Stimulated activated CD4-positive, alpha-beta T cell treated with anti-CD3 and anti-CD28 coated beads, Interleukin-2, amount 100 ng/mL, for 4 hours (primary cell): ENCODE measurements around the gene NNMT.

Experiments
- DNase-seq: peaks from one replicate; pipeline ENCODE4 v3.0.0-alpha.2; 2020; ENCODE audit warnings: low read depth

Gene NNMT

DNA sequence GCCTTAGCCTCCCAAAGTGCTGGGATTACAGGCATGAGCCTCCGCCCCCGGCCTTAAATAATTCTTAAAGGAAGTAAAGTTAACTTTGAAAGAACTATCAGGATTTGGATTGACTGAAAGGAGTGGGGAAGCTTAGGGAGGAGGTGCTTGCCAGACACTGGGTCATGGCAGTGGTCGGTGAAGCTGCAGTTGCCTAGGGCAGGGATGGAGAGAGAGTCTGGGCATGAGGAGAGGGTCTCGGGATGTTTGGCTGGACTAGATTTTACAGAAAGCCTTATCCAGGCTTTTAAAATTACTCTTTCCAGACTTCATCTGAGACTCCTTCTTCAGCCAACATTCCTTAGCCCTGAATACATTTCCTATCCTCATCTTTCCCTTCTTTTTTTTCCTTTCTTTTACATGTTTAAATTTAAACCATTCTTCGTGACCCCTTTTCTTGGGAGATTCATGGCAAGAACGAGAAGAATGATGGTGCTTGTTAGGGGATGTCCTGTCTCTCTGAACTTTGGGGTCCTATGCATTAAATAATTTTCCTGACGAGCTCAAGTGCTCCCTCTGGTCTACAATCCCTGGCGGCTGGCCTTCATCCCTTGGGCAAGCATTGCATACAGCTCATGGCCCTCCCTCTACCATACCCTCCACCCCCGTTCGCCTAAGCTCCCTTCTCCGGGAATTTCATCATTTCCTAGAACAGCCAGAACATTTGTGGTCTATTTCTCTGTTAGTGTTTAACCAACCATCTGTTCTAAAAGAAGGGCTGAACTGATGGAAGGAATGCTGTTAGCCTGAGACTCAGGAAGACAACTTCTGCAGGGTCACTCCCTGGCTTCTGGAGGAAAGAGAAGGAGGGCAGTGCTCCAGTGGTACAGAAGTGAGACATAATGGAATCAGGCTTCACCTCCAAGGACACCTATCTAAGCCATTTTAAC is at the start of gene NNMT:
TSS of gene NNMT (plus strand) at position 724 of the 929 bp plus-strand sequence. CDS start at position 882, 158 bp downstream.
- DNase-seq, result no peak

GRCh38 chr11:114247070-114247789 is 49.0 kb upstream of the NNMT start:
- DNase-seq, result no peak

- no peak for DNase-seq
Measured at GRCh38 chr11:114250180-114250579, 46.0 kb upstream of the NNMT start.

GRCh38 chr11:114250993-114251814 is 45.0 kb upstream of the NNMT start:
- DNase-seq, result no peak

- no peak for DNase-seq
Measured at GRCh38 chr11:114251815-114252337, 44.3 kb upstream of the NNMT start.

DNA sequence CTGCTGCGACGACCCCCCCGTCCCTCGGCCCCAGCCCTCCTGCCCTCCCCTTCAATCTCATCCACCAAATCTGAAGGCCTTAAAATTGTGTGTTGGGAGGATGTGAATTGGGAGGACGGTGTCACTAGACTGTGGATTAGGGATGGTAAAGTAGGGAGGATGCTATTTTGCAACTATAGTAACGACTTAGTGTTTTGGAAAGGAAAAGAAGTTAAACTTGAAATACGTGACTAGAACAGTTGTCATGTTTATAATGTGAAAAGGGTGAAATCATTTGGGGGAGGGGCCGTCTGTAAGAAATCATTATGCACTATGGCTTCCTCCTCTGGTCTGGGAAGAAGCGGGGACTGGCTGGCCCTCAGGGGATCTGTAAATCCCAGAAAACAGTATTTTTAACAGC is 43.4 kb upstream of the NNMT start:
- DNase-seq, result no peak

DNA sequence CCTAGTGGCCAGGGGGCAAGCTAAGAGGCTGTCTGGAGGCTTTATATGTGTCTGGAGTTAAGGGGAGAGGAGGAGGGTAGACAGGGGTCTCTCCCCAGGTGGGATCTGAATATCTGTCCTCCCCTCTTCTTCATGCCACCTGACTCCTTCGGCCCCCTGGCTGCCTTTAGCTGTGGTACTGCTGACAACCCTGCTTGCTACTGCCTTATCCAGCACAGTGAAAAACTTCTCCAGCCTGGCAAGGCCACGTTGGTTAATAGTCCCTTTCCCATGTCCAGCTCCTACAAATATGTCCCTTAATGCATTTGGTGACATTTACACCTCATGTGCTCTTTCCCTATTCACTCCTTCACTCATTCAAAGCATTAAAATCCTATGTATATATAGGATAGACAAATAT is 42.4 kb upstream of the NNMT start:
- no peak for DNase-seq

- no peak for DNase-seq
Measured at GRCh38 chr11:114254571-114255146, 41.5 kb upstream of the NNMT start.

- no peak for DNase-seq
Measured at GRCh38 chr11:114255289-114255688, 40.9 kb upstream of the NNMT start.

DNA sequence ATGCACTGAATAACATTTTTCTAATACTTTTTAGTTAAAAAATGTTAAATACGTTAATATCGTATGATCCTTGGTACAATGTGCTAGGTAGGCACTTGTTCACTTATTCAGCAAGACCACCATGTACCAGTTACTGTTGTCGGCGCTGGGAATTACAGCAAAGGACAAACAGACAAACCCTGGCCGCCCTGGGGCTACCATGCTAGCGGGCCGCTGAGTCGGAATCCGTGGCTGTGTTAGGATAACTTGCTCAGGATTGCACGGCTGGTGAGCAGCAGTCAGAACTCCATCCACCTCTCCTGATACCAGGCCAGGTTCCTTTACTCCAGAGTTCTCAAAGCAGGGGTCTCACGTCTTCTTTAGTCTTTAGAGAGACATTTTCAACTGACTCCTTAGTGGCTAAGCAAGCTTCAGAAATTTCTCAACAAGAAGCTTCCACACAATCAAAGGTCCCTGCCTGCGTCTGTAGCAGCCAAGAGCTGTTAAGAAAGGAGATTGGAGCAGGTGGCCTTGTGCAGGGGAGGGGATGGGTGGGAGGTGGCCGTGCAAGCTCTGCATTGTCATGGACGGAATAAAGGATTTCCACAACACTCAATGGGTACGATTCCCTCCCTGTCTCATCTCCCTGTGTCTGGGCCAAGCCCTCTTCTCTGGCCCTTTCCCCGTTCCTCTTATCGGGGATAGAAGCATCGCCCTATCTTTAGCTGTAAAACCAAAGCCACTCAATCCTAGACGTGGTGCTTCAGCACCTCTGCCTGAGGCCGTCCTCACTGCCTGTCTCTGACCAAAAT is 39.8 kb upstream of the NNMT start:
- no peak for DNase-seq

GRCh38 chr11:114256967-114257286 is 39.3 kb upstream of the NNMT start:
- DNase-seq, result no peak

GRCh38 chr11:114257621-114258558 is 38.3 kb upstream of the NNMT start:
- no peak for DNase-seq

DNA sequence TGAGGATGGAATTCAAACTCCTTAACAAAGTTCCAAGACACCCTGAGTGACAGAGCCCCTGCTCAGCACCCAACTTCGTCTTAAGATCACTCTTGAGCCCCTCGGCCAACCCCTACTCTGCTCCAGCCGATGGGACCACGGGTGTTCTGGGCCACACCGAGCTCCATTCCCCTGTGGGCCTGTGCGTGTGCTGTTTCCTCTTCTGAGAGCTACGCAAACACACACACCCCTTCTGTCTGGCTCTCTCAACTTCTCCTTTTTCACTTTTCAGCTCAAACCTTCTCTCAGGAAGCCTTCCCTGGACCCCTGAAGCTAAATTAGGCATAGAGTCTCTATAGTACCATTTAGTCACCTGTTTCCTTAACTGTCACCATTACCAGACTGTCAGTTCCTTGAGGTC is 37.5 kb upstream of the NNMT start:
- DNase-seq, result no peak

DNA sequence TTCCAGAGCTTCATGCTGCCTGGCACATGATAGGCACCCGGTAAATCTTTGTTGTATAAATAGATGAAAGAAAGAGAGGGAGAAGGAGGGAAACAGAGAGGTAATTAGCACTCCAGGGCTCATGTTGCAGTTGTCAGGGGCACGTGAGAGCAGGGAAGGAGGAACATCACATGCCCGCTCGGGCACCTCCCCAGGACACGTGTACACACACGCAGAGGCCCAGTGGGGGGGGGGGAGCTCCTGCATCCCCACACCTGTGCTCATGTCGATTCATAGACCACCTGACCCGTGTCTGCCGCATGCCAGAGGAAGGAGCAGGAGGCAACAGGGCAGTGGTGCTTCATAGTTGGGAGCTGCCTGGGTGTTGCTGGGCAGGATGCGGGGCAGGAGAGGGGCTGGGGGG is 37.1 kb upstream of the NNMT start:
- no peak for DNase-seq

GRCh38 chr11:114259551-114259983 is 36.6 kb upstream of the NNMT start:
- no peak for DNase-seq

- DNase-seq, result no peak
Measured at GRCh38 chr11:114260077-114260476, 36.1 kb upstream of the NNMT start.

DNA sequence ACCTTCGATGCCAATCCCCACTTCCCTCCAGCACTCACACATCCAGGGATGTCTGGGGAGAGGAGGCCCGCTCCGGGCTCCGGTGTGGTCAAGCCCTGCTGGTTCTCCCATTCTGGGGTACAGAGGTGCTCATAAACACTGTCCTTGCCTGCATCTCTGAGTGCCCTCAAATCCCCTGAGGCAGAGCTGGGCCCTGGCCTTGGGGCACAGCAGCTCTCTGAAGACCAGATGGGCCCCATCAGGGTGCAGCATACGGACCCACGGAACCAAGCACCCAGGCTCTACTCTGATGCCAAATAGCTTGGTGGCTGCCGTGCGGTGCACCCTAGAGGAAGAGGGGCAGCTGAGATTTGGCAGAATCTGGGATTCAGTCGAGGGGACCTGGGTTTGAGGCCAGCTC is 35.7 kb upstream of the NNMT start:
- no peak for DNase-seq

DNA sequence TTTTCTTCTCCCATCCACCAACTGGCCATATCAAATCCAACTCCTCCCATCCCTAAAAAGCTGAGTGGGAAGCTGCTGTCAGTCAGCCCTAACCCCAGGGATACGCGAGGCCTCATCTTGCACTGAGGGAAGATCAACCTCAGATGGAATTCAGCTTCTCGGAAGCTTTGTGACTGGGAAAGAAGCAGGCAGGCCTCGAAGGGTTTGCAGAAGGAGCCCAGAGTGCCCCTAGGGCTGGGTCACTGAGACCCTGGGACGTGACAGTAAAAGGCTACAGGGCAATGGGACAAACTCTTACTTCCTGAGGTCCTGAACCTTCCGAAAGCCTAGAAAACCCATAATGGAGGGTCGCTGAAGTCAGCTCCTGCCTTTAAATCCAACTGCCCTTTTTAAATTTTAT is 34.4 kb upstream of the NNMT start:
- no peak for DNase-seq

GRCh38 chr11:114262681-114263512 is 33.3 kb upstream of the NNMT start:
- DNase-seq, result no peak
